ENCODE results near the gene COL6A1. TPM values are rescaled to one million over a fixed set of nuclear protein-coding genes. Genes with fewer than 3 reads are reported as not detected.

The COL6A1 gene
- total and polyA plus RNA-seq, 5 donors = 112 to 192 (median 165) TPM

DNA sequence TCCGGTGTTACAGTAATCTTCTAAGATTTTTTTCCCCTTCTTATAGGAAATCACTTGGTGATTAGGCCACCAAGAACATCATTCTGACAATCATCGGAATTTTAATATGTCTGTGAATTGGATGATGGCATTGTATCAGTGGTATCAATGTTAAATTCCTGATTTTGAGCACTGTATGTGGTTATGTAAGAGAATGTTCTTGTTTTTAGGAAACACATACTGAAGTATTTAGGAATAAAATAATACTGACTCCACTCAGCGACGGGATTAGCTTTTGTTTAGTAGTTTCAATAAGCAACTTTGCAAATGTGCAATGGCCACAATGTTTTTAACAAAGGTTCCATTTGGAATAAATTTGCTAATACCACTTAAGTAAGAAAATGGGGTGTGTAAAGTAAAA, 30.6 kb downstream of the COL6A1 start:
- Histone ChIP-seq H3K9me3 (ENCODE audit: control insufficient read depth, low read length) (no peaks in the 10 kb centered on the region), H3K4me1 (ENCODE audit: control insufficient read depth, insufficient read depth, low read length) (no peaks in the 10 kb centered on the region), H3K4me3 (ENCODE audit: low read length) (no peak overlapping the region), H3K27ac (ENCODE audit: low read length) (no peak overlapping the region), H3K27me3 (ENCODE audit: control insufficient read depth, insufficient read depth) (no peaks in the 10 kb centered on the region)
- WGBS = 80% methylated on average over 4 of the region's 4 CpGs
- intact Hi-C loops (cut with DNase I) = no loop called here
- ATAC-seq (no peak), DNase-seq (no peak)

DNA sequence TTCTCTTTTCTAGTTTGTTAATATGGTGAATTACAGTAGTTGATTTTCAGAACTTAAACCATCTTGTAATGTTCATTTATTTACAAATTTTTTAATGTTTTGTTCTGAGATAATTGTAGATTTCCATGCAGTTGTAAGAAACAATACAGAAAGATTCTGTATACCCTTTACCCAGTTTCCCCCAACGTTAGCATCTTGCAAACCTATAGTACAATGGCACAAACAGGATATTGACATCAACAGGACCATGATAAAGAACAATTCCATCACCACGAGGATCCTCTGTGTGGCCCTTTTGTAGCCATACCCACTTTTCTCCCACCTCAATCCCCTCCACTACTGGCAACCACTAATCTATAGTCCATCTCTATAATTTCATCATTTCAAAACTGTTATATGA, 33.3 kb downstream of the COL6A1 start:
- Histone ChIP-seq H3K4me3 (ENCODE audit: low read length) (no peak overlapping the region), H3K27me3 (ENCODE audit: control insufficient read depth, insufficient read depth) (no peaks in the 10 kb centered on the region), H3K4me1 (ENCODE audit: control insufficient read depth, insufficient read depth, low read length) (no peaks in the 10 kb centered on the region), H3K27ac (ENCODE audit: low read length) (no peak overlapping the region), H3K9me3 (ENCODE audit: control insufficient read depth, low read length) (no peaks in the 10 kb centered on the region)
- intact Hi-C loops (cut with DNase I) = no loop called here
- 45% methylated on average over 2 of the region's 2 CpGs for whole genome bisulfite sequencing
- ATAC-seq = no peak
- DNase-seq = no peak

DNA sequence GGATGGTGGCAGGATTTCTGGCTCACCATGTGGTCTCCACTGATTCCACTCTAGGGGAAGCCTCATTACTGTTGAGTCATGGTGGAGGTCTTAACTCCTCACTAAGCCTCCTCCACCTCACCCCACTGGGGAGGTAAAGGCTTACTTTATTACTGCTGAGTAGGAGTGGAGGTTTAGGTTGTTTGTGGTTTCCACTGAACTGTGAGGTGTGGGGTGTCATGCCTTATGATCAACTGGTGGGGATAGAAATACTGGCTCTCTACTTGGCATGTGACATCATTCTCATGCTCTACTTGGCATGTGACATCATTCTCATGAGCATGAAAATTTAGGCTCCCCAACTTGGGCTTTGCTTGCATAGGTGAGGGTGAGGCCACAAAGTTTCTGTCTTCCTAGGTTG, 35.6 kb downstream of the COL6A1 start:
- ATAC-seq (no peak), DNase-seq (no peak)
- Histone ChIP-seq H3K27me3 (ENCODE audit: control insufficient read depth, insufficient read depth) (no peaks in the 10 kb centered on the region), H3K9me3 (ENCODE audit: control insufficient read depth, low read length) (no peaks in the 10 kb centered on the region), H3K4me1 (ENCODE audit: control insufficient read depth, insufficient read depth, low read length) (no peaks in the 10 kb centered on the region), H3K4me3 (ENCODE audit: low read length) (no peak overlapping the region), H3K27ac (ENCODE audit: low read length) (no peak overlapping the region)
- intact Hi-C loops (cut with DNase I) = no loop called here

DNA sequence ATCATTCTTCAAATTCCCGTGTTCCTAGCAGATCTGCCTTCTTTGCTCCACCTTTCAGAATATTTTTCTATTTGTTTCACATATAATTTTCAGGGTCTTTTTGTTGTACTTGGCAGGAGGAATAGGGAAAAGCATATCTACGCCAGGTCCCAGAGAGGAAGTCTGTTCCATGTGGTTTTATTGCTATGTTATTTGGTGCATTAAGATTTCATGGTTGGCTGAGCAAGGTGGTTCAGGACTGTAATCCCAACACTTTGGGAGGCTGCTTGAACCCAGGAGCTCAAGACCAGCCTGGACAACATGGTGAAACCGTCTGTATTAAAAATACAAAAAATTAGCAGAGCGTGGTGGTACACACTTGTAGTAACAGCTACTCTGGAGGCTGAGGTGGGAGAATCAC, 36.1 kb downstream of the COL6A1 start:
- ATAC-seq = no peak
- Histone ChIP-seq H3K27ac (ENCODE audit: low read length) (no peak overlapping the region), H3K27me3 (ENCODE audit: control insufficient read depth, insufficient read depth) (no peaks in the 10 kb centered on the region), H3K4me3 (ENCODE audit: low read length) (no peak overlapping the region), H3K9me3 (ENCODE audit: control insufficient read depth, low read length) (no peaks in the 10 kb centered on the region), H3K4me1 (ENCODE audit: control insufficient read depth, insufficient read depth, low read length) (no peaks in the 10 kb centered on the region)
- no peak for DNase-seq
- WGBS = 88% methylated on average over 4 of the region's 4 CpGs
- intact Hi-C loops (cut with DNase I) = no loop called here

DNA sequence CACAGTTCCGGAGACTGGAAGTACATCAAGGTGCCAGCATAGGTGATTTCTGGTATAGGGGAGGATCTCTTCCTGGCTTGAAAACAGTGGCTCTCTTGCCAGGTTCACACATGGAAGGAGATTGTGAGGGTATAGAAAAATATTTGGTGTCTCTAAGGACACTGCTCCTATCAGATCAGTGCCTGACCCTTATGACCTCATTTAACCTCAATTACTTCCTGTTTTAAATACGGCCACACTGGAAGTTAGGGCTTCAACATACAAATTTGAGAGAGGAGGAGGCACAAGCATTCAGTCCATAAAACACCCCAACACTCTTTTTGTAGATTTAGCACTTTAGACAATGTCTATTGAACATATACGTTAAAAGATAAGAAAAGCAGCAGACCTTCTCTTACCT, 37.0 kb downstream of the COL6A1 start:
- no peaks in the 10 kb centered on the region for H3K9me3 ChIP-seq (ENCODE audit: control insufficient read depth, low read length)
- ATAC-seq (no peak), DNase-seq (no peak)
- WGBS = 65% methylated on average over 3 of the region's 3 CpGs
- H3K27ac ChIP-seq (ENCODE audit: low read length) = no peak overlapping the region
- H3K4me1 ChIP-seq (ENCODE audit: control insufficient read depth, insufficient read depth, low read length) = no peaks in the 10 kb centered on the region
- no peak overlapping the region for H3K4me3 ChIP-seq (ENCODE audit: low read length)
- H3K27me3 ChIP-seq (ENCODE audit: control insufficient read depth, insufficient read depth) = no peaks in the 10 kb centered on the region
- intact Hi-C loops (cut with DNase I) = no loop called here

DNA sequence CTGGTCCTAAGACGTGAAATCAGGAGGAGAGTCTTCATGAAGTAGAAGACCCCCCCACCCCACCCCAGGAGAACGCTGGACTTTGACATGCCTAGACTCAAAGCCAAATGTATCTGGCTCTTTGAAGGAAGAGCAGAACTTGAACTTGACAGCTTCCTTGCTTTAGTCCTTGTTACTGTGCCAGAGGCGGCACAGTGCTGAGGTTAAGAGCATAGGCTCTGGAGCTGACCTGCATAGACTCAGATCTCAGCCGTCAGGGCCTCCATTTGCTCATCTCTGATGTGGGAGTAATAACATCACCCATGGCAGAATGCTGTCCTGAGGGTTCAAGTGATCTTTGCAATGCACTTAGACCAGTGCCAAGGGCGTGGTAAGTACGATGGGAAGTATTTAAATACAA, 39.0 kb downstream of the COL6A1 start:
- Histone ChIP-seq H3K4me1 (ENCODE audit: control insufficient read depth, insufficient read depth, low read length) (no peaks in the 10 kb centered on the region), H3K27me3 (ENCODE audit: control insufficient read depth, insufficient read depth) (no peaks in the 10 kb centered on the region), H3K9me3 (ENCODE audit: control insufficient read depth, low read length) (no peaks in the 10 kb centered on the region), H3K4me3 (ENCODE audit: low read length) (no peak overlapping the region), H3K27ac (ENCODE audit: low read length) (no peak overlapping the region)
- 87% methylated on average over 6 of the region's 6 CpGs for WGBS
- ATAC-seq = no peak
- intact Hi-C loops (cut with DNase I) = no loop called here
- DNase-seq = no peak

DNA sequence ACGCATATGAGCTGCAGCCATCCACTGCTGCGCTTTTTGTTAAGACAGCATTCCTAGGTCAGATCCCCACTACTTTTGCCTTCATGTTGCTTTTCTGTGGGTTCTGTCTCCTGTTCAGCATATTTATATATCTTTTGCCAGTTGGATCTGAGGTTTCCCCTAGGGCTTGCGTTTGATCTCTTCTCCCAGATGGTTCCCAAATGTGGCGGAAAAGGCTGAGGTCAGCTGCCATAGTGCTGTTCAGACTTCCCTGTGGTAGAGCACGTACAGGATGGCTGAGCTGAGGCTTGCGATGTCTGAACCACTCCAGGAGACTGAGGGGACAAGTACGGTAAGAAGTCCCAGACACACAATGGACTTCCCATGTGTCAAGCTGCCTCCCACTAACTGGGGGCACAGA, 39.8 kb downstream of the COL6A1 start:
- Histone ChIP-seq H3K9me3 (ENCODE audit: control insufficient read depth, low read length) (no peaks in the 10 kb centered on the region), H3K4me3 (ENCODE audit: low read length) (no peak overlapping the region), H3K27ac (ENCODE audit: low read length) (no peak overlapping the region), H3K4me1 (ENCODE audit: control insufficient read depth, insufficient read depth, low read length) (no peaks in the 10 kb centered on the region), H3K27me3 (ENCODE audit: control insufficient read depth, insufficient read depth) (no peaks in the 10 kb centered on the region)
- 91% methylated on average over 7 of the region's 7 CpGs for WGBS
- intact Hi-C loops (cut with DNase I) = no loop called here
- DNase-seq (no peak), ATAC-seq (peak; percentile 6 to 10)

DNA sequence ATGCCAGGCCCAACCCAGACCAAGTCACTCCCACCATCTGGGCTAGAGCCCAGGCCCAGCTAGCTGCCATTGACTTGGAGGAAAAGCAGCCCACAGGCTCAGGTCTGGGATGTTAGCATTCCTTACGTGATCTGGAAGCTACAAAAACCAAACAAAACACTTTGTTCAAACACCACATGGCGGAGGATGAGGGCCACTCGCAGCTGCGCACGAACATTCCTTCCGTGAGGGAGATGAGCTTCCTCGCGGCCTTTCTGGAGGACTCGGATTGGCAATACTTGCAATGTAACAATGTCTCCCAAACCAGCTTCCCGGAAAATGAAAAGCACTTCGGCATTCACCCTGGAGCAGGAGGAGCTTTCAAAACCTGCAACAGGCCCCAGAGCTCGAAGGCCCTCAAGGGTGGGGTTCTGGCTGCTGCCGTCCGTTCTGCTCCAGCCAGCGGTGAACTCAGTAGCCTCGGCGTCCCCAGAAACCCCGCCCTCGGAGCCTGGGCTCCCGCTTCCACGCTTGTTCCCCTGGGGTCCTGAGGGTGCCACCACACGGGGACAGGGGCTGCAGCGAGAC, 40.5 kb downstream of the COL6A1 start:
- Histone ChIP-seq H3K4me3 (ENCODE audit: low read length) (no peak overlapping the region), H3K4me1 (ENCODE audit: control insufficient read depth, insufficient read depth, low read length) (no peaks in the 10 kb centered on the region), H3K27me3 (ENCODE audit: control insufficient read depth, insufficient read depth) (no peaks in the 10 kb centered on the region), H3K9me3 (ENCODE audit: control insufficient read depth, low read length) (no peaks in the 10 kb centered on the region), H3K27ac (ENCODE audit: low read length) (peak overlapping the region; percentile 5)
- intact Hi-C loops (cut with DNase I) = no loop called here
- peak; percentile 74 to 79 for ATAC-seq
- WGBS = 79% methylated on average over 23 of the region's 23 CpGs
- peak; percentile 81 to 88 (median 86) for DNase-seq

DNA sequence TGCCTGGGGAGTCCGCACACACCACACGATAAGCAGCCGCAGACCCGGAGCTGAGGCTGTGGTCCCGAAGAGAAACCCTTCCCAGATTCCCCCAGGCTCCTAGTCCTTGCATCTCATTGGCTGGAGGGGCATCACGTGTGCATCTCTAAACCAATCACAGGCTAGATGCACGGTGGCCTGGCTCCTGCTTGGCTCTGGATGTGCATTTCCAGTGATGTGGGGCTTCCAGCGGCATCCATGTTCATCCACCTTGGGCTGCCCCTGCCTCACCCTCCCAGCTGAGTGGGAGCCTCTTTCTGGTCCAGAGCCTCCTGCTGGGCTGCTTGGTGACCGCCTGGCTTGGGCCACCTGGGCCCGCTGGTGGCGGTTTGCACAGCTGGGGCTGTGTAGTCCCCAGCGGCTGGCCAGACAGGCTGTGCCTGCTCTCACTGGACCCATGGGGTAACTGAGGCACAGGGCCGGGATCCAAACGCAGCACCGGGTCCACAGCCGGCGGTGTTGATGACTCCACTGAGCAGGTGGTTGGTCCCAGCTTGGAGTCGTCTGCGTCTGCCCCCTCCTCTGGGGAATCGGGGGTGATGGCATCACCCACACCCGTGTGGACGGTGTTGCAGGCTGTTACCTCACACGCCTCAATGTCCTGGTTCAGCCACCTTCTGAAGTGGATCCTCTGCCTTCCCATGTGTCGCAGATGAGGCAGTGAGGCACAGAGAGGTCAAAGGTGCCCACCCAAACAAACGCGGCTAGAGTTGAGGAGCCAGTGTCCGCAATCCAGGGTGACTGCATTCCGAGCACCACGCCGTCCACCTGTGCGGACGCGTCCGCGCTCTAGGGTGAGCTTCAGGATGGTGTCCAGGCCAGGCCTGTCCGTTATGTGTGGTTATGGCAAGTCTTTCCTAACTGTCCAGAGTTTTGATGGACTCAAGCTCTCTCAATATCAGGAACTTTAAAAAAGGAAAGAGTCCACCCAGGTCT, 41.3 kb downstream of the COL6A1 start:
- Histone ChIP-seq H3K27me3 (ENCODE audit: control insufficient read depth, insufficient read depth) (no peaks in the 10 kb centered on the region), H3K27ac (ENCODE audit: low read length) (no peak overlapping the region), H3K4me3 (ENCODE audit: low read length) (no peak overlapping the region), H3K9me3 (ENCODE audit: control insufficient read depth, low read length) (no peaks in the 10 kb centered on the region), H3K4me1 (ENCODE audit: control insufficient read depth, insufficient read depth, low read length) (no peaks in the 10 kb centered on the region)
- intact Hi-C loops (cut with DNase I) = no loop called here
- peak; percentile 59 to 71 for ATAC-seq
- WGBS = 87% methylated on average over 36 of the region's 36 CpGs
- peak in 2 of 3 donors; percentile 50 to 63 for DNase-seq

DNA sequence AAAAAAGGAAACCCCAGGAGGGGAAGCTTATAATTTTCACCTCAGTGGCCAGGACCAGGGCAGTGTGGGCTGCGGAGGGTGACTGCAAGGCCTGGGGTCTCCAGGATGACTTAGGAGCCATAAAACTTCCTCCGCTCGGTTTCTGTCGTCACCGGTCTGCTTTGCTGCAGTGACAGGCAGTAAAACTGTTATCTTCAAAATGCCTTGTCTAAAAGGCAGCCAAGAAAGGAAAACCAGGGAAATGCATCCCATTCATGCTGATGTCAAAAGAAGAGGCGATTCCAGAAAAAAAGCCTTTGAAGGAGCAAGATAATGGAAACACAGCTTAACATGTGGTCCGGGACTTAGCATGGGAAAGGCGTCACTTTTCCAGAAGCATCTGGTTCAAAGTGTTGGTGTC, 42.0 kb downstream of the COL6A1 start:
- ATAC-seq (no peak), DNase-seq (no peak)
- intact Hi-C loops (cut with DNase I) = no loop called here
- no peaks in the 10 kb centered on the region for H3K27me3 ChIP-seq (ENCODE audit: control insufficient read depth, insufficient read depth)
- H3K4me3 ChIP-seq (ENCODE audit: low read length) = no peak overlapping the region
- H3K27ac ChIP-seq (ENCODE audit: low read length) = no peak overlapping the region
- WGBS = 45% methylated on average over 8 of the region's 8 CpGs
- peaks cover 1% of the 10 kb centered on the region for H3K4me1 ChIP-seq (ENCODE audit: control insufficient read depth, insufficient read depth, low read length)
- no peaks in the 10 kb centered on the region for H3K9me3 ChIP-seq (ENCODE audit: control insufficient read depth, low read length)

DNA sequence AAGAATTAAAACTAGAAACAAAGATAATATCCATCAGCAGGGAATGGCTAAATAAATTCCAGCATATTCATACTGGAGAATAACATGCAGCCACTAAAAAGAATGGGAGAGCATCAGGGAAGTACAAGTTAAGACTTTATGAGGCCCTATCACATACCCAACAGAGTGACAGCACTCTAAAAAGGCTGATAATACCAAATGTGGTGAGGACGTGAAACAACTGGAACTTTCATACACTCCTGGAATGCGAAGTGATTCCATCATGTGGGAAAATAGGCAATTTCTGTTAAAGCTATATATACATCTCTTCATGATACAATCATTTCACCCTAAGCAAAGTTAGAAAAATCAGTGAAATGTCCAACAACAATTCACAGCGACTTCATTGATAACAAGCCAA, 42.6 kb downstream of the COL6A1 start:
- H3K4me1 ChIP-seq (ENCODE audit: control insufficient read depth, insufficient read depth, low read length) = peaks cover 4% of the 10 kb centered on the region
- intact Hi-C loops (cut with DNase I) = no loop called here
- no peaks in the 10 kb centered on the region for H3K9me3 ChIP-seq (ENCODE audit: control insufficient read depth, low read length)
- no peak for ATAC-seq
- H3K27me3 ChIP-seq (ENCODE audit: control insufficient read depth, insufficient read depth) = no peaks in the 10 kb centered on the region
- no peak overlapping the region for H3K4me3 ChIP-seq (ENCODE audit: low read length)
- no peak for DNase-seq
- WGBS = 68% methylated on average over 3 of the region's 3 CpGs
- no peak overlapping the region for H3K27ac ChIP-seq (ENCODE audit: low read length)

Measured in right cardiac atrium (tissue), 5 donors.